Transverse colon (tissue), 4 donors: ENCODE data around the gene E2F1. TPM values are rescaled to one million over a fixed set of nuclear protein-coding genes. Genes with fewer than 3 reads are reported as not detected.

Experiments
- DNase-seq: peaks from one replicate; pipeline ENCODE4 v3.0.0-alpha.2; 2019
- H3K27ac ChIP-seq, 4 donors: fragments of 200-600 bp; sonication (generic); 2 replicates each; pipeline ENCODE4 v1.5.1; 2016 to 2018; ENCODE audit warnings: inconsistent platforms in 4 of 4
- H3K27me3 ChIP-seq: fragments of 200-600 bp; sonication (generic); 2 replicates; pipeline ENCODE4 v1.5.1; 2017; ENCODE audit warnings: inconsistent platforms
- H3K36me3 ChIP-seq, 4 donors: fragments of 200-600 bp; sonication (generic); 2 replicates each; pipeline ENCODE4 v1.5.1; 2017 to 2019; ENCODE audit warnings: inconsistent platforms in 4 of 4
- H3K4me1 ChIP-seq, 4 donors: fragments of 200-600 bp; sonication (generic); 2 replicates each; pipeline ENCODE4 v1.5.1; 2017 to 2020; ENCODE audit warnings: inconsistent platforms in 4 of 4
- H3K4me3 ChIP-seq, 4 donors: fragments of 200-600 bp; sonication (generic); 1 replicate in 1 of 4; 2 replicates in 3 of 4; pipeline versions ENCODE4 v1.5.1 to v1.6.1; 2017 to 2019; ENCODE audit warnings: inconsistent platforms in 4 of 4
- H3K9me3 ChIP-seq, 2 donors: fragments of 200-600 bp; sonication (generic); 2 replicates each; pipeline ENCODE4 v1.5.1; 2017 to 2019; ENCODE audit warnings: inconsistent platforms in 2 of 2
- CTCF ChIP-seq, 5 experiments: fragments of 200-600 bp in 3 of 5; fragments of 450-650 bp in 2 of 5; sonication (generic) in 3 of 5; IDR thresholded peaks; 1 replicate in 2 of 5; 2 replicates in 3 of 5; pipeline ENCODE4 v1.5.1; 2016 to 2017; ENCODE audit warnings: antibody characterized with exemption in 5 of 5, inconsistent platforms in 3 of 5, mild to moderate bottlenecking in 2 of 5, moderate library complexity in 1 of 5
- EP300 ChIP-seq: sonication (generic); formaldehyde crosslinking; IDR thresholded peaks from one replicate; pipeline ENCODE4 v1.6.1; 2017; ENCODE audit warnings: antibody characterized with exemption, low read depth
- POLR2A ChIP-seq: fragments of 450-650 bp; IDR thresholded peaks from one replicate; pipeline ENCODE4 v1.6.1; 2016; ENCODE audit warnings: antibody characterized with exemption, mild to moderate bottlenecking, moderate library complexity
- POLR2AphosphoS5 ChIP-seq, 3 donors: sonication (generic); formaldehyde crosslinking; IDR thresholded peaks; one replicate each; pipeline ENCODE4 v1.6.1; 2016; ENCODE audit warnings: antibody characterized with exemption in 3 of 3
- WGBS, 2 donors: methylation state at CpG; one replicate each; pipeline ENCODE4 v1.1.5; 2018; ENCODE audit warnings: low coverage in 1 of 2; 5-methylcytosine and 5-hydroxymethylcytosine counted together
- in situ Hi-C, 4 donors: fragments of 200-750 bp; cut with MboI; loops; one replicate each; pipeline versions ENCODE4 v1.15.0 to v1.15.1; 2017; ENCODE audit warnings: low sequenced_read_pairs in 3 of 4, low pct_ligation_motif_present in 1 of 4, low pct_unique_long_range_greater_than_20kb in 1 of 4
- intact Hi-C: fragments of 100-400 bp; cut with DNase I; formaldehyde crosslinking; loops from one replicate; pipeline ENCODE4 v1.15.1; 2023; ENCODE audit warnings: low total_unique reads
- total RNA-seq, 4 donors: library from RNA; depleted of rRNA; stranded (reverse); fragments of >200 nt; gene quantifications; one replicate each; pipeline ENCODE4 v1.1.0, GENCODE V29; 2016

The E2F1 gene
- total RNA-seq, 4 donors from 2014 or later, result 1.2 to 2.7 (median 2.1) TPM; not detected in 1

DNA sequence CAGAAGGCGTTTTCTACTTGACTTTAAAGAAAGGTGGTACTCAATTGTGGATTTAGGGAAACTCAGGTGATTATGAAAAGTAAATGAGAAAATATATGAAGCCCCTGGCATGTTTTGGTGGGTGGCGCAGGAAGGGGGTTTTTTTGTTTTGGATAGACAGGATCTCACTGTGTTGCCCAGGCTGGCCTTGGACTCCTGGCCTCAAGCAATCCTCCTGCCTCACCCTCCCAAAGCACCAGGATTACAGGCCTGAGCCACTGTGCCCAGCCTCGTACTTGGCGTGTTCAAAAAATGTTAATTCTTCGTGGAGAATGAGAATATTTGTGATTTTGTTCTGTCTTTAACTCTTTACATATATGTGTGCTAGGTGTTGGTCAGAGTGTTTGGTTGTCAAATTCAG lies 56.2 kb downstream of the E2F1 start:
- Histone ChIP-seq H3K4me3 (no peak overlapping the region), H3K36me3 (peaks cover 0 to 59% (median 27%) of the 10 kb centered on the region in 4 donors), H3K4me1 (no peaks in the 10 kb centered on the region), H3K27me3 (no peaks in the 10 kb centered on the region), H3K9me3 (no peaks in the 10 kb centered on the region), H3K27ac (no peak overlapping the region)
- WGBS, 2 donors, result 95 to 97% methylated on average over 4 to 5 of the region's 5 CpGs
- TF ChIP-seq EP300 (no peak), POLR2AphosphoS5 (IDR thresholded peaks at IDR 0.05) (no peak), POLR2A (no peak), CTCF (IDR thresholded peaks at IDR 0.05) (no peak)
- in situ Hi-C loops, result no loop called here
- intact Hi-C loops, result loop anchor here (10.0 kb wide), 1 partner anchor 845 kb away; no protein-coding TSS in a partner anchor
- DNase-seq, result no peak

DNA sequence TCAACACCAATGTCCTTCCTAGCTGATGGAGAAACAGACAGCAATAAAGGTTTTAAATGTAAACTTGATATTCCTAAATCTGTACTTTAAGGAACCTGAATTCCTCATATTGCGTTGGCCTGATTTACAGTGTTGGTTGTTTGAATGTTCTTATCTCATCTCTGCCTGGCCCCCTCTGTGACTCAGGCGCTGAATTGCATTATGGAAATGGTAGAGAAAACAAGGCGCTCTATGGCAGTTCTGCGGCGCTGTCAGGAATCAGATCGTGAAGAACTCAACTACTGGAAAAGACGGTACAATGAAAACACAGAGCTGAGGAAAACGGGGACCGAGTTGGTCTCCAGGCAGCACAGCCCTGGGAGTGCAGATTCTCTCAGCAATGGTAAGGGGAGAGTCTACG lies 56.7 kb downstream of the E2F1 start:
- in situ Hi-C loops (no loop called here), intact Hi-C loops (loop anchor here (10.0 kb wide), 1 partner anchor 845 kb away; no protein-coding TSS in a partner anchor)
- H3K4me3 ChIP-seq, result no peak overlapping the region
- H3K27ac ChIP-seq, result no peak overlapping the region
- no peak for DNase-seq
- H3K9me3 ChIP-seq, result no peaks in the 10 kb centered on the region
- TF ChIP-seq POLR2AphosphoS5 (IDR thresholded peaks at IDR 0.05), result no peak
- TF ChIP-seq EP300, result no peak
- TF ChIP-seq POLR2A, result no peak
- TF ChIP-seq CTCF (IDR thresholded peaks at IDR 0.05), result no peak
- 96 to 100% methylated on average over 9 to 10 of the region's 10 CpGs for WGBS, 2 donors
- H3K4me1 ChIP-seq, result no peaks in the 10 kb centered on the region
- H3K36me3 ChIP-seq, result peaks cover 0 to 60% (median 29%) of the 10 kb centered on the region in 4 donors
- H3K27me3 ChIP-seq, result no peaks in the 10 kb centered on the region

GRCh38 chr20:33627577-33628216 lies 58.5 kb downstream of the E2F1 start:
- H3K9me3 ChIP-seq, result no peaks in the 10 kb centered on the region
- in situ Hi-C loops, result no loop called here

DNA sequence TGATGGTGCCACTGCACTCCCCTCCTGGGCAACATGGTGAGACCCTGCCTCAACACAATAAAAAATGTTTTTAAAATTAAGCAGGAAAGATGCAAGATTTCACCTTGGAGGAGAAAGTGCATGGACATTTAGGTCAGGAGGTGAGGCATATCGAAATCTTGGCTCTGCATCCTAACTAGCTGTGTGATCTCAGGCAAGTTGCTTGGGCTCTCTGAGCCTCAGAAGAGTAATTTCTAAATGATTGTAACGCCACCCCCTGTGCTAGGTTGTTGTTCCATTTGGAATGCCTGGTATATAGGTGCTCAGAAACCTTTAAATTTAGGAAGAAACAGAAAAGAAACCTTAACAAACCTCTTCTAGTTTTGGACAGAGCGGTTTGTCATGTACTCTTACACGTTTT lies 60.0 kb downstream of the E2F1 start:
- no peak overlapping the region for H3K27ac ChIP-seq
- TF ChIP-seq POLR2AphosphoS5 (IDR thresholded peaks at IDR 0.05) (no peak), CTCF (IDR thresholded peaks at IDR 0.05) (no peak), EP300 (no peak), POLR2A (no peak)
- no peaks in the 10 kb centered on the region for H3K27me3 ChIP-seq
- H3K4me1 ChIP-seq, result peaks cover 0 to 7% (median 0%) of the 10 kb centered on the region in 4 donors
- intact Hi-C loops (loop anchor here (10.0 kb wide), 1 partner anchor 849 kb away; no protein-coding TSS in a partner anchor), in situ Hi-C loops (no loop called here)
- no peak for DNase-seq
- no peak overlapping the region for H3K4me3 ChIP-seq
- 96 to 98% methylated on average over 4 of the region's 4 CpGs for WGBS, 2 donors
- H3K9me3 ChIP-seq, result no peaks in the 10 kb centered on the region
- peaks cover 0 to 56% (median 26%) of the 10 kb centered on the region in 4 donors for H3K36me3 ChIP-seq

More at GRCh38 chr20:33627577-33628216, 58.5 kb downstream of the E2F1 start:
- WGBS, 2 donors, result 91 to 95% methylated on average over 3 to 4 of the region's 4 CpGs
- Histone ChIP-seq H3K27ac (no peak overlapping the region), H3K27me3 (no peaks in the 10 kb centered on the region), H3K36me3 (peaks cover 0 to 58% (median 28%) of the 10 kb centered on the region in 4 donors), H3K4me1 (no peaks in the 10 kb centered on the region), H3K4me3 (no peak overlapping the region)
- TF ChIP-seq CTCF (IDR thresholded peaks at IDR 0.05) (no peak), POLR2AphosphoS5 (IDR thresholded peaks at IDR 0.05) (no peak), POLR2A (no peak), EP300 (no peak)
- intact Hi-C loops, result loop anchor here (10.0 kb wide), 1 partner anchor 847 kb away; no protein-coding TSS in a partner anchor
- DNase-seq, result no peak

Other genes starting within 250 kb of the E2F1 start
- 10 to 100 TPM; 10.3 to 21.7 (median 14.5) TPM for gene SNTA1, start 242.6 kb downstream of the E2F1 start, total RNA-seq
- 10 to 100 TPM; 35.8 to 62.3 (median 46.6) TPM for gene CBFA2T2, start 196.3 kb downstream of the E2F1 start, total RNA-seq
- not detected for gene C20orf144, start 24.1 kb downstream of the E2F1 start, total RNA-seq
- gene ACTL10, start 19.4 kb downstream of the E2F1 start, total RNA-seq, result 10 to 100 TPM in 1 of 4 donors, 1 to 10 TPM in 2, not detected in 1; 1.5 to 14.1 (median 3.0) TPM
- gene NECAB3, start 12.0 kb downstream of the E2F1 start, total RNA-seq, result 100 to 1,000 TPM in 1 of 4 donors, 10 to 100 TPM in 3; 26.1 to 180 (median 94.5) TPM
- 10 to 100 TPM in 1 of 4 donors, 1 to 10 TPM in 3; 1.6 to 12.0 (median 5.5) TPM for gene PXMP4, start 33.9 kb upstream of the E2F1 start, total RNA-seq
- 1 to 10 TPM; 3.8 to 7.2 (median 7.1) TPM for gene ZNF341, start 45.6 kb upstream of the E2F1 start, total RNA-seq
- gene CHMP4B, start 125.0 kb upstream of the E2F1 start, total RNA-seq, result 100 to 1,000 TPM; 182 to 263 (median 213) TPM